ENCODE data around the gene SYCE1. TPM values are rescaled to one million over a fixed set of nuclear protein-coding genes. Genes with fewer than 3 reads are reported as not detected.

The SYCE1 gene
- total RNA-seq, 1 experiment from 2014 or later = not detected

- CTCF ChIA-PET = interaction anchor here (0.9 kb wide), 1 partner anchor 11 kb away, joined by 3 read pairs; no protein-coding TSS in a partner anchor
- Histone ChIP-seq H3K27me3 (replicated peaks; ENCODE audit: control insufficient read depth, insufficient read depth, low read length) (no peaks in the 10 kb centered on the region; the same call in 1 of the 2 replicates), H3K9me3 (peaks cover 5% of the 10 kb centered on the region), H3K36me3 (ENCODE audit: control insufficient read depth, insufficient read depth, low read length) (no peaks in the 10 kb centered on the region), H3K4me3 (ENCODE audit: low read depth, low read length) (no peak overlapping the region), H3K4me1 (no peaks in the 10 kb centered on the region)
- no peak for DNase-seq
- POLR2A ChIA-PET = no interaction called here
- no peaks in the 10 kb centered on the region for H3K4me1 Mint-ChIP-seq (ENCODE audit: low read depth, unreplicated experiment)
- no peak overlapping the region for H3K4me3 Mint-ChIP-seq (ENCODE audit: unreplicated experiment)
- peaks cover 9% of the 10 kb centered on the region for H3K9me3 Mint-ChIP-seq (ENCODE audit: unreplicated experiment)
- BruUV-seq (replicated peaks) = no TSS peak
- H3K27ac Mint-ChIP-seq (ENCODE audit: unreplicated experiment) = no peak overlapping the region
- H3K36me3 Mint-ChIP-seq (ENCODE audit: insufficient read depth, unreplicated experiment) = no peaks in the 10 kb centered on the region
- H3K27me3 Mint-ChIP-seq (ENCODE audit: insufficient read depth, unreplicated experiment) = peaks cover 18% of the 10 kb centered on the region
- intact Hi-C loops (cut with micrococcal nuclease; ENCODE audit: unreplicated experiment) = no loop called here
- TF ChIP-seq CTCF (IDR thresholded peaks at IDR 0.05; ENCODE audit: insufficient read depth in 1 of 2, low read depth in 1 of 2, low read length in 1 of 2, severe bottlenecking in 1 of 2, unreplicated experiment in 1 of 2) = no peak
Measured at GRCh38 chr10:133509700-133510099, 55.7 kb downstream of the SYCE1 start.

Other genes with a start within 250 kb of the SYCE1 start
- not detected in 2 replicates for gene CALY, start 228.7 kb downstream of the SYCE1 start, total RNA-seq (2022)
- 0.34 TPM in 1 of 2 replicates, not detected in the other for gene PRAP1, start 218.2 kb downstream of the SYCE1 start, total RNA-seq (2022)
- 108 and 119 TPM in 2 replicates for gene FUOM, start 207.6 kb downstream of the SYCE1 start, total RNA-seq (2022)
- 232 and 247 TPM in 2 replicates for gene ECHS1, start 192.2 kb downstream of the SYCE1 start, total RNA-seq (2022)
- gene PAOX, start 186.3 kb downstream of the SYCE1 start, total RNA-seq (2022) = 6.7 and 7.3 TPM in 2 replicates
- gene MTG1, start 171.4 kb downstream of the SYCE1 start, total RNA-seq (2022) = 111 and 113 TPM in 2 replicates
- gene SPRN, start 141.0 kb downstream of the SYCE1 start, total RNA-seq (2022) = not detected in 2 replicates
- gene SCART1, start 111.6 kb downstream of the SYCE1 start, total RNA-seq (2022) = 0.70 and 0.73 TPM in 2 replicates
- 0.23 TPM in 1 of 2 replicates, not detected in the other for gene CYP2E1, start 38.2 kb downstream of the SYCE1 start, total RNA-seq (2022)
- not detected in 2 replicates for gene FRG2B, start 61.2 kb upstream of the SYCE1 start, total RNA-seq (2022)